Mesendoderm (in vitro differentiated cells): ENCODE results near the gene AMELX.

Source experiments
- DNase-seq: peaks from one replicate; pipeline ENCODE4 v3.0.0; 2013
- H2AK5ac ChIP-seq: 2 replicates; pipeline ENCODE4 v1.6.1; 2013; ENCODE audit warnings: low read length, inconsistent platforms
- H2BK120ac ChIP-seq: 2 replicates; pipeline ENCODE4 v1.6.1; 2013; ENCODE audit warnings: low read depth, mild to moderate bottlenecking, low read length, moderate library complexity, mixed read lengths
- H2BK15ac ChIP-seq: replicated peaks from 2 replicates; pipeline ENCODE4 v1.6.1; 2013; ENCODE audit warnings: low read depth, mild to moderate bottlenecking, moderate library complexity
- H2BK5ac ChIP-seq: 2 replicates; pipeline ENCODE4 v1.6.1; 2013; ENCODE audit warnings: low read length, inconsistent platforms
- H3K18ac ChIP-seq: 2 replicates; pipeline ENCODE4 v1.6.1; 2013; ENCODE audit warnings: mild to moderate bottlenecking, low read length, mixed read lengths
- H3K23ac ChIP-seq: one replicate; pipeline ENCODE4 v1.6.1; 2013; ENCODE audit warnings: low read length
- H3K27ac ChIP-seq: 2 replicates; pipeline ENCODE4 v1.5.1; 2013; ENCODE audit warnings: low read depth, mild to moderate bottlenecking, inconsistent platforms, low read length, moderate library complexity
- H3K27me3 ChIP-seq: 2 replicates; pipeline ENCODE4 v1.6.1; 2013; ENCODE audit warnings: low read length, control low read depth, mild to moderate bottlenecking, inconsistent platforms; ENCODE audit not compliant: insufficient read depth, poor library complexity
- H3K36me3 ChIP-seq: 2 replicates; pipeline ENCODE4 v1.6.1; 2013; ENCODE audit warnings: low read length, inconsistent platforms; ENCODE audit not compliant: control insufficient read depth, insufficient read depth
- H3K4ac ChIP-seq: one replicate; pipeline ENCODE4 v1.6.1; 2013; ENCODE audit warnings: low read depth, mild to moderate bottlenecking, low read length, moderate library complexity
- H3K4me1 ChIP-seq: 2 replicates; pipeline ENCODE4 v1.6.1; 2013; ENCODE audit warnings: low read depth, low read length, inconsistent platforms; ENCODE audit not compliant: control insufficient read depth
- H3K4me2 ChIP-seq: 2 replicates; pipeline ENCODE4 v1.6.1; 2013; ENCODE audit warnings: low read length
- H3K4me3 ChIP-seq: 2 replicates; pipeline ENCODE4 v1.5.1; 2013; ENCODE audit warnings: mild to moderate bottlenecking, low read length
- H3K56ac ChIP-seq: one replicate; pipeline ENCODE4 v1.6.1; 2013; ENCODE audit warnings: low read length
- H3K79me1 ChIP-seq: 2 replicates; pipeline ENCODE4 v1.6.1; 2013; ENCODE audit warnings: low read length, inconsistent platforms
- H3K79me2 ChIP-seq: 2 replicates; pipeline ENCODE4 v1.6.1; 2013; ENCODE audit warnings: mild to moderate bottlenecking, low read length; ENCODE audit not compliant: control insufficient read depth, insufficient read depth
- H3K9ac ChIP-seq: 2 replicates; pipeline ENCODE4 v1.6.1; 2013; ENCODE audit warnings: low read length, inconsistent platforms
- H4K5ac ChIP-seq: one replicate; pipeline ENCODE4 v1.6.1; 2013; ENCODE audit warnings: low read length
- H4K8ac ChIP-seq: one replicate; pipeline ENCODE4 v1.6.1; 2013; ENCODE audit warnings: low read depth, mild to moderate bottlenecking, control low read depth, low read length, moderate library complexity
- WGBS: extraction: QIAGEN DNeasy Blood & Tissue Kit; methylation state at CpG from one replicate; pipeline ENCODE4 v1.1.7; 2013; ENCODE audit warnings: low lambda C conversion rate, missing lambda C conversion rate; ENCODE audit not compliant: insufficient coverage; ENCODE audit errors: extremely low coverage; 5-methylcytosine and 5-hydroxymethylcytosine counted together

Gene AMELX

DNA sequence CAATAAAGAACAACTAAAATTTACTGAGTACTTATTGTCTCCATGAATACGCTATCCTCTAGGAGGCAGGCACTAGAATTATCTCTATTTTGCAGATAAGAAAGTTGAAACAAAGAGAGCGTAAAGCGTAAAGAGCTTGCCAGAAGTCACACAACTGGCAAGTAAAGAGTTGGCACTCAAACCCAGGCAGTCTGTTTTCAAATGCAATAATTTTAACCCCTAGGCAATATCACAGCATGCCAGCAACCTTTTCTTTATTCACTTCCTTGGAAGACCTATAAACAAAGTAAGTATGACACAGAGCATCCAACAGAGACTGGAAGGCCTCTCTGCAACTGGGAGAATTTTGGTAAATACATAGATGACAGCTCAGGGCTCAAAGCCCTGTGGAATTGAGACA lies 23.2 kb upstream of the AMELX start:
- WGBS = no CpG with 5 or more reads among the region's 3 CpGs
- Histone ChIP-seq H3K56ac (no peak overlapping the region), H2AK5ac (no peak overlapping the region), H3K79me1 (no peaks in the 10 kb centered on the region), H4K8ac (no peak overlapping the region), H4K5ac (no peak overlapping the region), H3K27ac (no peak overlapping the region), H2BK15ac (no peak overlapping the region), H3K4me1 (no peaks in the 10 kb centered on the region), H3K18ac (no peak overlapping the region), H2BK5ac (no peak overlapping the region), H3K23ac (no peak overlapping the region), H3K4ac (no peak overlapping the region), H3K36me3 (no peaks in the 10 kb centered on the region), H3K27me3 (no peaks in the 10 kb centered on the region), H3K79me2 (no peaks in the 10 kb centered on the region), H3K4me3 (no peak overlapping the region), H3K9ac (no peak overlapping the region), H3K4me2 (no peak overlapping the region), H2BK120ac (no peak overlapping the region)
- peak; percentile 10 for DNase-seq

DNA sequence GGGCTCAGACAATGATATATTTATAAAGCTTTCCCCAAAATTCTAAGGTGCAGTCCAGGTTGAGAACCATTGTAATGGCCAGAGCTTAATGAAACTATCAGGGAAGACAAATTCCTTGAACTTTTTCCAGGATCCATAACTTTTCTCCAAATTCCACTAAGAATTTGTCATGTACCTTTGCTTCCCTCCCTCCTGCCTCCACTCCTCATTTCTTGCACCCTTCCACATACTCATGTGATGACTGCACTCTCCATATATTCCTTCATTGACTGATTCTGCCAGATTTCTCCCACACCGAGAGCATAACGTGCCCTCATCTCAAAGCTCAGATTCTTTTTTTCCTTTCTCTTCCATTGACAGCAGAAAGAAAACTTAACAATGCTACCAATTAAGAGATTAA lies 20.9 kb upstream of the AMELX start:
- Histone ChIP-seq H3K79me2 (no peaks in the 10 kb centered on the region), H3K9ac (no peak overlapping the region), H2BK5ac (no peak overlapping the region), H3K4me2 (no peak overlapping the region), H3K18ac (no peak overlapping the region), H2BK15ac (no peak overlapping the region), H3K4me1 (no peaks in the 10 kb centered on the region), H3K27me3 (no peaks in the 10 kb centered on the region), H2BK120ac (no peak overlapping the region), H3K56ac (no peak overlapping the region), H3K36me3 (no peaks in the 10 kb centered on the region), H3K4me3 (no peak overlapping the region), H3K27ac (no peak overlapping the region), H3K23ac (no peak overlapping the region), H4K5ac (no peak overlapping the region), H3K4ac (no peak overlapping the region), H3K79me1 (no peaks in the 10 kb centered on the region), H2AK5ac (no peak overlapping the region), H4K8ac (no peak overlapping the region)
- WGBS = no CpG with 5 or more reads among the region's 2 CpGs
- DNase-seq = no peak

DNA sequence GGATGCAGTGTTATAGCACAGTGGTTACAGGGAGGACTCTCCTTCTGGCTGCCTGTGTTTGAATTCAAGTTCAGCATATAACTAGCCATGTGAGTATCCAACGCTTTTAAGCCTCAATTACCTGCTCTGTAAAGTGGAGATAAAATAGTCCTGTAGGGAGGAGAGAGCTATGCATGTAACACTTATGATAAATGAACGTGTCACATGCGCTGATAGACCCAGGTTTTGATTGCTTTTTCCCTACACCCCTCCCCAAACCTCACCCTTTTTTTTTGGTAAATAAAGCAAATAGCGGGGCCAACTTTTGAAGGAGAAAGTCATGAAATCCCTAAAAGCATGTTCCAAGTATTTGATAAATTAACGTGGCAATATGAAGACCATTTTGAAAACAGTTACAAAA lies 20.4 kb upstream of the AMELX start:
- H3K4me3 ChIP-seq = no peak overlapping the region
- no peak overlapping the region for H3K56ac ChIP-seq

DNA sequence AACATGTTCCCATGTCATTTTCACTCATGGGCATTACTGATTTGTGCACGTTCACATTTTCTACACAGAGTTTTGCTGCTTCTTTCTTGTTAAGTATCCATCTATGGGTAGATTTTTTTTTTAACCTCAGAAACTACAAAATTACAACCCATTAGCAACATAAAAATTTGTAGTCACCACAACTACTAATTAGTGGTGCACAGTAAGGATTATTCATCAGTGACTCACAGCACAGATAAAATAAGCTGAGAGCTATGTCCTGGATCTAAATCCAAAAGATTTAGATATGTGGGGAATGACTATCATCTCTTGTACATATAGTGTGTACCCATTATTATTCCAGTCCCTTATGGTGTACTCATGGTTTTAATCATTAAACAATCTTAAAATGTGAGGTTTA lies 19.7 kb upstream of the AMELX start:
- Histone ChIP-seq H4K8ac (no peak overlapping the region), H2AK5ac (no peak overlapping the region), H2BK15ac (no peak overlapping the region), H3K27me3 (no peaks in the 10 kb centered on the region), H3K4me3 (no peak overlapping the region), H3K18ac (no peak overlapping the region), H3K27ac (no peak overlapping the region), H3K79me2 (no peaks in the 10 kb centered on the region), H2BK120ac (no peak overlapping the region), H4K5ac (no peak overlapping the region), H3K56ac (no peak overlapping the region), H3K4me1 (no peaks in the 10 kb centered on the region), H3K23ac (no peak overlapping the region), H2BK5ac (no peak overlapping the region), H3K9ac (no peak overlapping the region), H3K79me1 (no peaks in the 10 kb centered on the region), H3K36me3 (no peaks in the 10 kb centered on the region), H3K4ac (no peak overlapping the region), H3K4me2 (no peak overlapping the region)
- no CpG with 5 or more reads among the region's 1 CpG for WGBS
- no peak for DNase-seq

More for the DNA sequence above, 20.4 kb upstream of the AMELX start:
- no peak overlapping the region for H3K18ac ChIP-seq
- no peak overlapping the region for H3K27ac ChIP-seq
- H3K4me2 ChIP-seq = no peak overlapping the region
- H3K79me1 ChIP-seq = no peaks in the 10 kb centered on the region
- no peaks in the 10 kb centered on the region for H3K36me3 ChIP-seq
- H3K4me1 ChIP-seq = no peaks in the 10 kb centered on the region
- no peak overlapping the region for H4K5ac ChIP-seq
- no peak overlapping the region for H3K9ac ChIP-seq
- no peak overlapping the region for H2BK15ac ChIP-seq
- no peak overlapping the region for H2BK120ac ChIP-seq
- H3K4ac ChIP-seq = no peak overlapping the region
- H3K23ac ChIP-seq = no peak overlapping the region
- H2BK5ac ChIP-seq = no peak overlapping the region
- WGBS = no CpG with 5 or more reads among the region's 5 CpGs
- H2AK5ac ChIP-seq = no peak overlapping the region
- H3K27me3 ChIP-seq = no peaks in the 10 kb centered on the region
- no peak for DNase-seq
- H3K79me2 ChIP-seq = no peaks in the 10 kb centered on the region
- H4K8ac ChIP-seq = no peak overlapping the region

DNA sequence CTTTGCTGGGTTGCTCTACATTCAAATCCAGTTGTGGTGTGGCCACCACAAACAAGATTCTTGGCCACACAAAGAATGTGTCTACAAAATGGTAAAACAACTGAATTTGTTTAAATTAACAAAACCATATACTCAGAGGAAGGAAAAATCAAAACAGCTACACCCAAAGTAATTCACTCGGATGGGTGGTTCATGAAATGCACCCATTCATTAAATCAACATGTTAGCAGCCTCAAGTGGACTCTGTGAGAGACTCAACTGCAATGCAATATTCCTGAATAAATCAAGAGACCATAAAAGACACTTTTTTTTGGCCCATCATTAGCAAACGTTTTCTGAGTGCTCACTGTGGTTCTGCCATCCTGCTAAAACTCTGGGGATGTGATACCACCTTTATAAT lies 11.2 kb upstream of the AMELX start:
- Histone ChIP-seq H3K9ac (no peak overlapping the region), H3K4ac (no peak overlapping the region), H2AK5ac (no peak overlapping the region), H3K36me3 (no peaks in the 10 kb centered on the region), H3K79me2 (no peaks in the 10 kb centered on the region), H2BK15ac (no peak overlapping the region), H3K4me3 (no peak overlapping the region), H2BK120ac (no peak overlapping the region), H3K56ac (no peak overlapping the region), H3K4me2 (no peak overlapping the region), H2BK5ac (no peak overlapping the region), H3K18ac (no peak overlapping the region), H4K5ac (no peak overlapping the region), H3K27me3 (no peaks in the 10 kb centered on the region), H3K79me1 (no peaks in the 10 kb centered on the region), H3K23ac (no peak overlapping the region), H4K8ac (no peak overlapping the region), H3K4me1 (no peaks in the 10 kb centered on the region), H3K27ac (no peak overlapping the region)
- no CpG with 5 or more reads among the region's 2 CpGs for WGBS
- DNase-seq = no peak

DNA sequence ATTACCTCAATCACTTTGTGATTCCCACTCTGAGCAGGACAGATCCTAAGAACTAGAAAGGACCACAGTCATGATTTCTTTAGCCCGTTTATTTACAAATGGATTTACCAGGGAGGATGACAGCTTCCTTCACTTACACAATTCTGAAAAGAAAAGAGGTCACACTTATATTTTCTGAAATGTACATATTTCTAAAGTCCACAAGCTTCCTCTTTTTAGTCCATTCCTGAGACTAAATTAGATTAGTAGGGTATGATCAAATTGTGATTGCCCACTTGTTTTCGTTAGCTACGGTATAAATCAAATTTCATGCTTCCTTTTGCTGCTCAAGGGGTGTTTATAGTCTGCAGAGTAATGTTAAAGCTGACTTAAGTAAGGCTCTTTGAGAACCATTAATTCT lies 7.6 kb upstream of the AMELX start:
- Histone ChIP-seq H3K79me1 (no peaks in the 10 kb centered on the region), H4K5ac (no peak overlapping the region), H3K79me2 (no peaks in the 10 kb centered on the region), H3K56ac (no peak overlapping the region), H3K18ac (no peak overlapping the region), H2AK5ac (no peak overlapping the region), H3K27me3 (no peaks in the 10 kb centered on the region), H4K8ac (no peak overlapping the region), H3K4me2 (no peak overlapping the region), H2BK120ac (no peak overlapping the region), H3K27ac (no peak overlapping the region), H3K9ac (no peak overlapping the region), H2BK15ac (no peak overlapping the region), H3K23ac (no peak overlapping the region), H3K36me3 (no peaks in the 10 kb centered on the region), H3K4ac (no peak overlapping the region), H3K4me1 (no peaks in the 10 kb centered on the region), H3K4me3 (no peak overlapping the region), H2BK5ac (no peak overlapping the region)
- no peak for DNase-seq
- no CpG with 5 or more reads among the region's 3 CpGs for WGBS
